ENCODE data around the gene TM2D3.
"Not testable (repeated sequence)": the region's sequence is repeated elsewhere in the genome, so short reads cannot be mapped to it uniquely, and the experiment has no call there.

Gene TM2D3

GRCh38 chr15:101654624-101655337 lies 2.6 kb upstream of the TM2D3 start:
- DNase-seq = not testable (repeated sequence)

GRCh38 chr15:101654171-101654570 lies 2.0 kb upstream of the TM2D3 start:
- no peak for DNase-seq

GRCh38 chr15:101652786-101653430 lies 727 bp upstream of the TM2D3 start:
- peak; percentile 36 for DNase-seq

GRCh38 chr15:101651554-101652097 lies 555 bp downstream of the TM2D3 start:
- no peak for DNase-seq

GRCh38 chr15:101650145-101650544 lies 2.0 kb downstream of the TM2D3 start:
- DNase-seq = no peak

- DNase-seq = no peak
These were observed 3.8 kb downstream of the TM2D3 start for GRCh38 chr15:101648356-101648755.

- no peak for DNase-seq
These were observed 4.9 kb downstream of the TM2D3 start for GRCh38 chr15:101647251-101647650.

- DNase-seq = peak; percentile 31
These were observed 5.5 kb downstream of the TM2D3 start for GRCh38 chr15:101646672-101647071.

- DNase-seq = no peak
These were observed 9.8 kb downstream of the TM2D3 start for GRCh38 chr15:101642361-101642760.

GRCh38 chr15:101641894-101642293 lies 10.3 kb downstream of the TM2D3 start:
- no peak for DNase-seq

GRCh38 chr15:101641129-101641764 lies 10.9 kb downstream of the TM2D3 start:
- peak; percentile 59 for DNase-seq

- DNase-seq = no peak
These were observed 12.5 kb downstream of the TM2D3 start for GRCh38 chr15:101639667-101640066.

GRCh38 chr15:101637919-101638318 lies 14.3 kb downstream of the TM2D3 start:
- no peak for DNase-seq

GRCh38 chr15:101637516-101637915 lies 14.7 kb downstream of the TM2D3 start:
- DNase-seq = no peak

- no peak for DNase-seq
These were observed 15.1 kb downstream of the TM2D3 start for GRCh38 chr15:101637038-101637437.

GRCh38 chr15:101635944-101636727 lies 16.0 kb downstream of the TM2D3 start:
- no peak for DNase-seq

- no peak for DNase-seq
These were observed 18.8 kb downstream of the TM2D3 start for GRCh38 chr15:101633356-101633755.

- DNase-seq = not testable (repeated sequence)
These were observed 25.5 kb downstream of the TM2D3 start for GRCh38 chr15:101626729-101627128.

- DNase-seq = no peak
These were observed 26.2 kb downstream of the TM2D3 start for GRCh38 chr15:101625980-101626379.

GRCh38 chr15:101625184-101625583 lies 27.0 kb downstream of the TM2D3 start:
- no peak for DNase-seq

GRCh38 chr15:101623367-101624304 lies 28.5 kb downstream of the TM2D3 start:
- no peak for DNase-seq

- no peak for DNase-seq
These were observed 30.2 kb downstream of the TM2D3 start for GRCh38 chr15:101621961-101622360.
